ENCODE results near the gene POLD4.
"Not testable (repeated sequence)": the region's sequence is repeated elsewhere in the genome, so short reads cannot be mapped to it uniquely, and the experiment has no call there.

Gene POLD4

DNA sequence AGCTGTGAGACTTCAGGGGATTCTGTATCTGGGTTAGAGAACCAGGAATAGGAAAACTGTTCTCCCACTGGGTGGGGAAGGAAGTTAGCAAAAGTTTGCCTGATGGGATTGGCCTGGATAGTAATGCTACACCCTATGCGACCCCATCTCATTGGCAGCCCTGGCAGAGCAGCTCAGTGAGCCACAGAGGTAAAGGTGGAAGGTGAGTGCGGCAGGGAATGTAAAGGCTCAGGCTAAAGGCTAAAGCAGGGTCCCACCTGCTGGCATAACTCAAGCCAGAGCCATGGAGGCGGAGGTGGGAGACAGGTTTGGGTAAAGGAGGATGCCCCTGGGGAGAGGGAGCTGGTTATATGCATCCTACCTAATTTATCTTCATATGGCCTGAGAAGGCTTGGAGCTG, 31.3 kb downstream of the POLD4 start:
- Histone ChIP-seq H3K4me1 (ENCODE audit: control insufficient read depth, insufficient read depth, low read length) (no peaks in the 10 kb centered on the region), H3K9ac (ENCODE audit: low read length) (no peak overlapping the region), H3K27ac (ENCODE audit: low read depth, low read length) (no peak overlapping the region), H3K4me3 (ENCODE audit: low read length) (no peak overlapping the region), H3K36me3 (ENCODE audit: control insufficient read depth, insufficient read depth, low read length) (no peaks in the 10 kb centered on the region), H3K27me3 (ENCODE audit: control insufficient read depth, insufficient read depth, low read length) (no peaks in the 10 kb centered on the region)

DNA sequence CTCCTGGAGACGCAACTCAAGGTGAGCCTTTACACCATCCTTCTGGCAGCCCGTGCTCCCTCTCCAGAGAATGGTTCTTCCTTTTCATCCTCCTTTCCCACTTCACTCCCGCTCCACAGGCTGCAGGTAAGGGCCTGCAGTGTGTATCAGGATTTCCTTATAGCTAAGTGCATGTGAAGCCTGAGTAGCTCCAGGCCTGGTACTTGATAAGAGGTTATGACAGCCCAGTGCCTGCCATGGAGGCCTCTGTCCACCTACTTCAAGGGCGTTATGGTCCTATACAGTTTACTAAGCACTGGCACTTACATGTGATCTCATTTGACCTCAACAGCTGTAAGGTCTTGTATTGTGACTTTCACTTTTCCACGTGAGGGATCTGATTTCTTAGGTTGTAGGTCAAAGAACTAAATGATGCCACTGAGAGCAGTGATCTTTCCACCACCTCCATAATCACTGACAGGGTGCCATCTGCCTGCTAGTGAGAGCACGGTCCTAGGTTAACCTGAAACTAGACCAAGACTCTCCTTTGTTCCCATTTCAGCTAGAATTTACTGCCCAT, 32.0 kb downstream of the POLD4 start:
- Histone ChIP-seq H3K36me3 (ENCODE audit: control insufficient read depth, insufficient read depth, low read length) (no peaks in the 10 kb centered on the region), H3K27me3 (ENCODE audit: control insufficient read depth, insufficient read depth, low read length) (no peaks in the 10 kb centered on the region), H3K9ac (ENCODE audit: low read length) (no peak overlapping the region)

DNA sequence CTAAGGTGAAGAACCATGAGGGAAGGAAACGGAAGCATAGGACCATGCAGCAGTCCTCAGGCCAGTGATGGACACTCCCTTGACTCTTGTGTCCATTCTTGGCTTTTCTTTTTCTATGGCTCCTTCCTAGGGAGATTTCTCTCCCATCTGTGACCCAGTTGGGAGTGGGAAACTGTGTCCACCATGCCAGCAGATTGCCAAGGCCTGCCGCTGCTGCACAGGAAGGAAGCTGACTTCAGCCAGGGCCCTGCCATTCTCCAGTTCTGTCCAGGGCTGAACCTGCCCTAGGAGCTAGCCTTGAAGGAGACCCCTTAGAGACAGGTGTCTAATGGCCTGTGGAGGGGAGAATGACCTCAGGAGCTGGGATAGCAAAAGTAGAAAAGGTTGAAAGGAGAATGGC, 32.7 kb downstream of the POLD4 start:
- Histone ChIP-seq H3K9ac (ENCODE audit: low read length) (no peak overlapping the region), H3K27ac (ENCODE audit: low read depth, low read length) (no peak overlapping the region), H3K27me3 (ENCODE audit: control insufficient read depth, insufficient read depth, low read length) (no peaks in the 10 kb centered on the region), H3K4me1 (ENCODE audit: control insufficient read depth, insufficient read depth, low read length) (no peaks in the 10 kb centered on the region), H3K4me3 (ENCODE audit: low read length) (no peak overlapping the region), H3K36me3 (ENCODE audit: control insufficient read depth, insufficient read depth, low read length) (no peaks in the 10 kb centered on the region)

More for the DNA sequence above, 32.0 kb downstream of the POLD4 start:
- Histone ChIP-seq H3K27ac (ENCODE audit: low read depth, low read length) (no peak overlapping the region), H3K4me3 (ENCODE audit: low read length) (no peak overlapping the region), H3K4me1 (ENCODE audit: control insufficient read depth, insufficient read depth, low read length) (no peaks in the 10 kb centered on the region)

DNA sequence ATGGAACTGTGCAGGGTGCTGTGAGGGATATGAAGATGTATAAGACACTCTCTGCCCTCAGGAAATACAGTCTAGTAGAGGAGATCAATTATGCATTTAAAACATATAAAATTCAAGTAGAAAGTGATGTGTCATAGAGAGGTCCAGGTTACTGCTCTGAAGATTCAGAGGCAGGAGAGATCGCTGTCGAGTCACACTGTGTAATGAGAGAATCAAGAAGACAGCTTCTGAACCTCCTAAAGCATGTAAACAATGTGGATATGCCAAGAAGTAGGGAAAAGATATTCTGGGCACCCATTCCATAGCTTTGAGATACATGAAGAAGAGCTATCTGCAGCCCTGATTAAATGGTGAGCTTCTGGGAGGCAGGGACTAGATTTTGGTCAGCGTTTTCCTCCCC, 33.3 kb downstream of the POLD4 start:
- H3K9ac ChIP-seq (ENCODE audit: low read length) = no peak overlapping the region

DNA sequence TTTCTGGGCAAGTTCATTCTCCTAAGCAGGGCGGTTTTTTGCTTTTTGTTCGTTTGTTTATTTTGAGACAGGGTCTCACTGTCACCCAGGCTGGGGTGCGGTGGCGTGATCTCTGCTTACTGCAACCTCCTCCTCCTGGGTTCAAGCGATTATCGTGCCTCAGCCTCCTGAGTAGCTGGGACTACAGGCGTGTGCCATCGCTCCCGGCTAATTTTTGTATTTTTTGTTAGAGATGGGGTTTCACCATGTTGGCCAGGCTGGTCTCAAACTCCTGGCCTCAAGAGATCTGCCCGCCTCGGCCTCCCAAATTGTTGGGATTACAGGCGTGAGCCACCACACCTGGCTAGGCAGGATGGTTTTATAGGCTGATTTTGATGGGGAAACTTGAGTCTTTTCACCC, 34.5 kb downstream of the POLD4 start:
- peak overlapping the region; percentile 85 for H3K4me3 ChIP-seq (ENCODE audit: low read length)
- H3K27me3 ChIP-seq (ENCODE audit: control insufficient read depth, insufficient read depth, low read length); H3K4me1 ChIP-seq (ENCODE audit: control insufficient read depth, insufficient read depth, low read length); H3K36me3 ChIP-seq (ENCODE audit: control insufficient read depth, insufficient read depth, low read length); H3K9ac ChIP-seq (ENCODE audit: low read length); H3K27ac ChIP-seq (ENCODE audit: low read depth, low read length): not testable (repeated sequence)

More for the DNA sequence above, 33.3 kb downstream of the POLD4 start:
- Histone ChIP-seq H3K27ac (ENCODE audit: low read depth, low read length) (no peak overlapping the region), H3K36me3 (ENCODE audit: control insufficient read depth, insufficient read depth, low read length) (no peaks in the 10 kb centered on the region), H3K4me1 (ENCODE audit: control insufficient read depth, insufficient read depth, low read length) (no peaks in the 10 kb centered on the region), H3K4me3 (ENCODE audit: low read length) (no peak overlapping the region), H3K27me3 (ENCODE audit: control insufficient read depth, insufficient read depth, low read length) (no peaks in the 10 kb centered on the region)

DNA sequence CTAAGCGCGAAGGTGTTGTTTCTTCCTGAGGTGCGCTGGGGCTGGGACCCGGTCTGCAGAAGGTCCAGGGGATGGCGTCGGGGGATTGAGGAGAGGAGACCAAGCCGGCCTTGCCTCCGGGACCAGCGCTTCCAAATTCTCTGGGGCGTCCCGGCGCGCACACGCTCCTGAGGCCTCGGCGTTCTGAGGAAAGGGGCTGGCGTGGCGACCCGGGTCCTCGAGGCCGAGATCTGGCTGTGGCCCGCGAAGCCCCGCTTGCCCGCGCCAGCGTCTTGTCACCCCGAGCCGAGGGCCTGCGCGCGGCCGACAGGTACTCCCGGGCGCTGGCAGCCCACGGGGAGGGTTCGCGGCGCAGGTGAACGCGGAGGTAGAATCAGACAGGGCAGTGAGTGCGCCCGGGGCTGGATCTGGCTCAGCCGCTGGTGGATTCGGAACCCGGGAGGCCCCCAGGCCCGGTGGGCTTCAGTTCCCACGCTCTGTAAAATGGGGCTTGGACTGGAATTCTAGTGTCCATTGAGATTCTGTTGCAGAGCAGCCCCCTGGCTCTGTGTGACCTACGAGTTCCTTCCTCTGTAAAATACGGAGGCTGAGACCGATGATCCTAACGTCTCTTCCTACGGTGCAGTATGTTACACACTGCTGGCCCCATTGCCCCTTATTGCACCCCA, 35.3 kb downstream of the POLD4 start:
- peak overlapping the region; percentile 7 for H3K9ac ChIP-seq (ENCODE audit: low read length)
- H3K4me3 ChIP-seq (ENCODE audit: low read length) = peak overlapping the region; percentile 85
- no peaks in the 10 kb centered on the region for H3K36me3 ChIP-seq (ENCODE audit: control insufficient read depth, insufficient read depth, low read length)
- H3K27ac ChIP-seq (ENCODE audit: low read depth, low read length) = peak overlapping the region; percentile 82
- H3K27me3 ChIP-seq (ENCODE audit: control insufficient read depth, insufficient read depth, low read length) = no peaks in the 10 kb centered on the region
- H3K4me1 ChIP-seq (ENCODE audit: control insufficient read depth, insufficient read depth, low read length) = no peaks in the 10 kb centered on the region

DNA sequence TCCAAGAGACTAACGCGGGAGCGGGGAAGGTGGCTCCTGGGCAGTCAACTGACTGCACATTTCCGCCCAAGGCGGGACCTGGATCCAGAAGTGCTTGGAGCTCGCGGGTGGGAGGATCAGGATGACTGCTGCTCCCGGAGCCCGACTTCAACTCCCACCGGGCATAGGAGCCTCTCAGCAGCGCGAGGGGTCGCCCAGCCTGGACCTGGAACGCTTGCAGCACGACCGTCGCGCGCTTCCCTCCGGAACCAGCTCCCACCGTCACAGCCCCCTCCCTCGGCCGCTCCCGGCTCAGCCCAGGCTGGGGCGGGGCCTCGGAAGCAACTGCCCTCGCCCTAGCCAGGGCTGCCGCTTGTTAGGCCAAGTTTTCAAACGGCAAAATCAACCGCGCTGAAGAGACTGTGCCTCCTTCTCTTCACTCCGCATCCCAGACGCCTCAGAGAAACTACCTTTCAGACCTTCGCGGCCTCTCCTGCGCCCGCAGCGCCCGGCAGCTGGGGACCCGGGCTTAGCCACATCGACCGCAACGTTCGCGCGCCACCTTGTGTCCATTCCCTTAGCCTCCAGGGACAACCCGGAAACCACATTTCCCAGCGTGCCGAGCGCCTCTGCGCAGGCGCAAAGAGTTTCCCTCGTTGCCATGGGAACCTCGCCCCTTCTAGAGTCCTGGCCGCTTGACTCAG, 36.0 kb downstream of the POLD4 start:
- H3K9ac ChIP-seq (ENCODE audit: low read length) = peak overlapping the region; percentile 86
- H3K4me3 ChIP-seq (ENCODE audit: low read length) = peak overlapping the region; percentile 85
- no peaks in the 10 kb centered on the region for H3K4me1 ChIP-seq (ENCODE audit: control insufficient read depth, insufficient read depth, low read length)
- H3K27ac ChIP-seq (ENCODE audit: low read depth, low read length) = peak overlapping the region; percentile 82
- no peaks in the 10 kb centered on the region for H3K27me3 ChIP-seq (ENCODE audit: control insufficient read depth, insufficient read depth, low read length)
- H3K36me3 ChIP-seq (ENCODE audit: control insufficient read depth, insufficient read depth, low read length) = no peaks in the 10 kb centered on the region

DNA sequence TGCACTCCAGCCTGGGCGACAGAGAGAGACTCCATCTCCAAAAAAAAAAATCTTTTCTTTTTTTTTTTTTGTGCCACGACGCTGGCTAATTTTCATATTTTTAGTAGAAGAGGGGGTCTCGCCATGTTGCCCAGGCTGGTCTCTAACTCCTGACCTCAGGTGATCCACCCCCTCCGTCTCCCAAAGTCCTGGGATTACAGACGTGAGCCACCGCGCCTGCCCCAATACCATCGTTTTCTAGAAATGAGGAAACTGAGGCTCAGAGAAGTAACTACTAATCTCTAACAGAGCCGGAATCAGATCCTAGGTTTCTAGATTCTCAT, 36.5 kb downstream of the POLD4 start:
- Histone ChIP-seq H3K4me1 (ENCODE audit: control insufficient read depth, insufficient read depth, low read length) (no peaks in the 10 kb centered on the region), H3K27me3 (ENCODE audit: control insufficient read depth, insufficient read depth, low read length) (no peaks in the 10 kb centered on the region), H3K27ac (ENCODE audit: low read depth, low read length) (peak overlapping the region; percentile 82), H3K36me3 (ENCODE audit: control insufficient read depth, insufficient read depth, low read length) (no peaks in the 10 kb centered on the region), H3K9ac (ENCODE audit: low read length) (peak overlapping the region; percentile 86), H3K4me3 (ENCODE audit: low read length) (peak overlapping the region; percentile 85)

DNA sequence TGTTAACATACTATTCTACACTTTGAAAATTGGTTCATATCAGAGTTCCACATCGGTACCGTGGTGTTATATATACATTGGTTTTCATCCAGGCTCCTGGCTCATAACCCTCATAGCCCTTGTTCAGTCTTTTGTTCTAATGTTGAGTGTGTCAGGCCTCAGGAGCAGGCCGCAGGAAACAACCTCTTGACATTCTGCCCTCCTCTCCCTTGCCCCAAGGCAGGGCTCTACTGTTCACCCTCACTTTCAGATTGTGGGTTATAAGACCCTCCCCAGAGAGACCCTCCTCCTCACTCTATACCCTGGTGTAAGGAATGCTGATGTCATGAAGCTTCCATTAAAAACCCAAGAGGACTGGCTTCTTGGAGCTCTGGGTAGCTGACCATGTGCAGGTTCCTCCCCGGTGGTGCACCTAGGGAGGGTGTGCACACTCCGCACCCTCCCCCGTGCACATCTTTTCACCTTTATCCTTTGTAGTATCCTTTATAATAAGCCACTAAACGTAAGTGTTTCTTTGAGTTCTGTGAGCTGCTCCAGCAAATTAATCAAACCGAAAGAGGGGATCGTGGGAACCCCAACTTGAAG, 37.9 kb downstream of the POLD4 start:
- no peaks in the 10 kb centered on the region for H3K36me3 ChIP-seq (ENCODE audit: control insufficient read depth, insufficient read depth, low read length)
- H3K9ac ChIP-seq (ENCODE audit: low read length) = no peak overlapping the region
- H3K4me1 ChIP-seq (ENCODE audit: control insufficient read depth, insufficient read depth, low read length) = no peaks in the 10 kb centered on the region
- no peak overlapping the region for H3K27ac ChIP-seq (ENCODE audit: low read depth, low read length)
- no peaks in the 10 kb centered on the region for H3K27me3 ChIP-seq (ENCODE audit: control insufficient read depth, insufficient read depth, low read length)
- H3K4me3 ChIP-seq (ENCODE audit: low read length) = no peak overlapping the region

DNA sequence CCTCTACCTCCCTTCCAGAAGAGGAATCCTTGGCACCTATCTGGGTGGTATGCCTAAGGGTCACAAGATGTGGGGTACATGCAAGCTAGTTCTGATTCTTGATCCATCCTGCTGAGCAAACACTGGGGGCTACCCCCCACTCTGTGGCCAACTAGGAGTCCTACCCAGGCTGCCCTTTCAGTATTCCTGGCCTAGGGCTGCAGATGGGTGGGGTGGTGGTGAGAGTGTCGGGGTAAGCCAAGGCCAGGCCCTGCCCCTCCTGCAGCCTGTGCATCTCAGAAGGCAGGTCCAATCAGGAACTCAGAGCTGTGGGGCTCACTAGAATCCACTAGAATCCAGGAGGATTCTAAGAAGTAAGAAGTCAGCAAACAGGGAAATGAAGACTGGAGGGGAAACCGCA, 39.1 kb downstream of the POLD4 start:
- Histone ChIP-seq H3K4me1 (ENCODE audit: control insufficient read depth, insufficient read depth, low read length) (no peaks in the 10 kb centered on the region), H3K27ac (ENCODE audit: low read depth, low read length) (no peak overlapping the region), H3K27me3 (ENCODE audit: control insufficient read depth, insufficient read depth, low read length) (no peaks in the 10 kb centered on the region), H3K4me3 (ENCODE audit: low read length) (no peak overlapping the region), H3K9ac (ENCODE audit: low read length) (no peak overlapping the region), H3K36me3 (ENCODE audit: control insufficient read depth, insufficient read depth, low read length) (peaks cover 4% of the 10 kb centered on the region)

DNA sequence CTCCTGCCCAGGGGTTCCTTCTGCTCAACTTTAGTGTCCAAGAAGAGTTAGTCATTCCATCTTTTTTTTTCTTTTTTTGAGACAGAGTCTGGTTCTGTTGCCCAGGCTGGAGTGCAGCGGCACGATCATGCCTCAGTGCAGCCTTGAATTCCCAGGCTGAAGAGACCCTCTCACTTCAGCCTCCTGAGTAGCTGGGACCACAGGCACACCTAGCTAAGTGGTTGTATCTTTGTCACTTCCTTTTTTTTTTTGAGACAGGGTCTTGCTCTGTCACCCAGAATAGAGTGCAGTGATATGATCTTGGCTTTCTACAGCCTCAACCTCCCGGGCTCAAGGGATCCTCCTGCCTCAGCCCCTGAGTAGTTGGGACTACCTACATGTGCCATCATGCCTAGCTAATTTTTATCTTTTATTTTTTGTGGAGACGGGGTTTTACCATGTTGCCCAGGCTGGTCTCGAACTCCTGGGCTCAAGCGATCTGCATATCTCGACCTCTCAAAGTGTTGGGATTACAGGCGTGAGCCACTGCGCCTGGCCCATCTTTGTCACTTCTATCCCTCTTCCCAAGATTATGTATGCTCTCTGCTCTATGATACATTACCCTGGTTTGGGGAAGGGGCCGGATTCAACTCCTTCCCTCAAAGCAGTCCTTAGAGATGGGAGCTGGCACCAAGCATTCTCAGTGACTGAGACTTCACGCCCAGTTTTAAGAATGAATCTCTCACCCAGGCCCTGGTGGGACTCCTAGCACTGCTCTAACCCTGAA, 40.0 kb downstream of the POLD4 start:
- Histone ChIP-seq H3K4me3 (ENCODE audit: low read length) (no peak overlapping the region), H3K27ac (ENCODE audit: low read depth, low read length) (no peak overlapping the region), H3K4me1 (ENCODE audit: control insufficient read depth, insufficient read depth, low read length) (no peaks in the 10 kb centered on the region), H3K9ac (ENCODE audit: low read length) (no peak overlapping the region), H3K36me3 (ENCODE audit: control insufficient read depth, insufficient read depth, low read length) (peaks cover 4% of the 10 kb centered on the region), H3K27me3 (ENCODE audit: control insufficient read depth, insufficient read depth, low read length) (no peaks in the 10 kb centered on the region)

Data from rectal smooth muscle tissue (tissue), 1 donor.